Subcutaneous abdominal adipose tissue (tissue), 5 donors: ENCODE measurements around the gene NFATC2IP.
A peak's percentile ranks its signal among the peaks of the same experiment; 100 is the strongest.
"Not testable (repeated sequence)": the region's sequence is repeated elsewhere in the genome, so short reads cannot be mapped to it uniquely, and the experiment has no call there.

Experiments used
- H3K27ac ChIP-seq: one replicate; pipeline ENCODE4 v1.7.0; 2013; ENCODE audit warnings: low read depth, mild to moderate bottlenecking, inconsistent platforms, low read length, moderate library complexity
- H3K27me3 ChIP-seq, 5 donors: one replicate each; pipeline ENCODE4 v1.7.0; 2013; ENCODE audit warnings: low read length in 5 of 5, inconsistent platforms in 1 of 5; ENCODE audit not compliant: control insufficient read depth in 5 of 5, insufficient read depth in 4 of 5
- H3K36me3 ChIP-seq, 5 donors: one replicate each; pipeline ENCODE4 v1.7.0; 2013; ENCODE audit warnings: low read length in 5 of 5; ENCODE audit not compliant: control insufficient read depth in 5 of 5, insufficient read depth in 5 of 5
- H3K4me1 ChIP-seq, 5 donors: one replicate each; pipeline ENCODE4 v1.7.0; 2013; ENCODE audit warnings: low read length in 5 of 5, mild to moderate bottlenecking in 3 of 5, moderate library complexity in 1 of 5; ENCODE audit not compliant: control insufficient read depth in 5 of 5, insufficient read depth in 5 of 5
- H3K4me3 ChIP-seq, 5 donors: one replicate each; pipeline ENCODE4 v1.7.0; 2013; ENCODE audit warnings: low read length in 5 of 5, low read depth in 1 of 5
- H3K9ac ChIP-seq, 5 donors: one replicate each; pipeline ENCODE4 v1.7.0; 2013; ENCODE audit warnings: low read length in 5 of 5, mild to moderate bottlenecking in 4 of 5, moderate library complexity in 3 of 5
- H3K9me3 ChIP-seq, 5 donors: one replicate each; pipeline ENCODE4 v1.7.0; 2013; ENCODE audit warnings: low read length in 5 of 5; ENCODE audit not compliant: control insufficient read depth in 5 of 5
- donor health status: healthy.
- donor health status: healthy.
- donor health status: healthy.
- donor health status: healthy.
- donor health status: healthy.

NFATC2IP gene

GRCh38 chr16:28986492-28986891 is 35.8 kb downstream of the NFATC2IP start:
- Histone ChIP-seq H3K27ac (no peak overlapping the region), H3K9me3 (peaks cover 0 to 14% (median 8%) of the 10 kb centered on the region in 5 donors), H3K36me3 (peaks cover 5 to 87% (median 74%) of the 10 kb centered on the region in 5 donors), H3K9ac (no peak overlapping the region), H3K4me1 (peaks cover 0 to 7% (median 0%) of the 10 kb centered on the region in 5 donors), H3K4me3 (peak overlapping the region in 1 of 5 donors; percentile 36), H3K27me3 (no peaks in the 10 kb centered on the region)

GRCh38 chr16:28987170-28987853 is 36.6 kb downstream of the NFATC2IP start:
- Histone ChIP-seq H3K4me3 (no peak overlapping the region), H3K27ac (no peak overlapping the region), H3K27me3 (no peaks in the 10 kb centered on the region), H3K9me3 (peaks cover 0 to 10% (median 4%) of the 10 kb centered on the region in 5 donors), H3K9ac (no peak overlapping the region), H3K36me3 (peaks cover 5 to 79% (median 66%) of the 10 kb centered on the region in 5 donors), H3K4me1 (peaks cover 0 to 7% (median 0%) of the 10 kb centered on the region in 5 donors)

DNA sequence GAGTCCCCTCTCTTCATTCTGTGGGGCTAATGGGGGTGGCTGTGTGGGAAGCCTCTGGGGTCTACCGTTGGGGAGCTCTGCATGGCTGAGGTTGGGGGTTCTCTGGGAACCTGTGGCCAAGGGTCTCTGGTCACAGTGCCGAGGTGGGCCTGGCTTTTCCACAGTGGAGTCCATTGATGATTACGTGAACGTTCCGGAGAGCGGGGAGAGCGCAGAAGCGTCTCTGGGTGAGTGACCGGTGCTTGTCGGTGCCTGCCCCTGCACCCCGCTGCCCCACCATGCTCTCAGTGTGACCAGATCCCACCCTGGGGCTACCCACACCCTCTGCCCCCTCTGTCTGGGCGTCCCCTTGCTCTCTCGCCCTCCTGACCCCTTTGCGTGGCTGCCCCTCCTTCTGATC is 38.6 kb downstream of the NFATC2IP start:
- Histone ChIP-seq H3K27me3 (peaks cover 0 to 3% (median 0%) of the 10 kb centered on the region in 5 donors), H3K36me3 (peaks cover 5 to 58% (median 46%) of the 10 kb centered on the region in 5 donors), H3K4me1 (peaks cover 0 to 3% (median 0%) of the 10 kb centered on the region in 5 donors), H3K27ac (no peak overlapping the region), H3K9me3 (peaks cover 0 to 10% (median 4%) of the 10 kb centered on the region in 5 donors), H3K9ac (no peak overlapping the region), H3K4me3 (no peak overlapping the region)

- H3K27me3 ChIP-seq: peaks cover 0 to 3% (median 0%) of the 10 kb centered on the region in 5 donors
- H3K9ac ChIP-seq: no peak overlapping the region
- H3K9me3 ChIP-seq: peaks cover 0 to 10% (median 4%) of the 10 kb centered on the region in 5 donors
- no peak overlapping the region for H3K4me3 ChIP-seq
- H3K4me1 ChIP-seq: no peaks in the 10 kb centered on the region
- peaks cover 5 to 48% (median 38%) of the 10 kb centered on the region in 5 donors for H3K36me3 ChIP-seq
- H3K27ac ChIP-seq: no peak overlapping the region
These were observed 39.8 kb downstream of the NFATC2IP start for GRCh38 chr16:28990375-28991040.

DNA sequence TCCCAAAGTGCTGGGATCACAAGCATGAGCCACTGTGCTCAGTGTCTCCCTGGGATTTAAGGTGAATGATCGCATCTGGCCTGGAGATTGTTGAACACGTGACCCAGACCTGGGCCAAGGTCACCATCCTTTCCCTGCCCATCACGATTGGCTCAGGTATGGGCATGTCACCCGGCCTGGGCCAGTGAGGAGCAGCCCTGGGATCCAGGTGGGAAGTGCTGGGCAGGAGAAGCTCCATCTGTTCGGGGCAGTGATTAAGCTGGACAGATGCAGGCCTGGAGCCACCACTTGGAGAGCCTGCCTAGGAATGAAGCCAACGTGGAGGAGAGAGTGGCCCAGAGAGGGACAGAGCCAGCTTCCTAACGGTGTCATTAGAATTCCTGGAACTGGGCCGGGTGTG is 41.0 kb downstream of the NFATC2IP start:
- Histone ChIP-seq H3K4me1 (no peaks in the 10 kb centered on the region), H3K9me3 (peaks cover 0 to 9% (median 4%) of the 10 kb centered on the region in 5 donors), H3K4me3 (no peak overlapping the region), H3K27ac (no peak overlapping the region), H3K27me3 (peaks cover 0 to 3% (median 0%) of the 10 kb centered on the region in 5 donors), H3K9ac (no peak overlapping the region), H3K36me3 (peaks cover 5 to 37% (median 29%) of the 10 kb centered on the region in 5 donors)

DNA sequence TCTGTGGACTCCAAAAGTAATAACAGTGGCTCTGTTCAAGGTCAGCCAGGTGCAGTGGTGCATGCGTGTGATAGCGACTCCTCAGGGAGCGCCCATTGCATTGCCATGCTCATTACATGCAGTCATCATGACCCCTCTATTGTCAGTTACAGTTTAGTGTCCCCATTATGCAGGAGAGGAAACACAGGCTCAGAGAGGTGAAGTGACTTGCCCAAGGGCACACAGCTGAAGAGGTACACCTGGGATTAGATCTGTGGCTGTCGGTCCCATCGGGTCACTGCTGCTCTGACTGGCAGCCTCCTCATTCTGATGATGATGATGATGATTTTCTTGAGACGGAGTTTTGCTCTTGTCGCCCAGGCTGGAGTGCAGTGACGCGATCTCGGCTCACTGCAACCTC is 41.8 kb downstream of the NFATC2IP start:
- peaks cover 0 to 3% (median 0%) of the 10 kb centered on the region in 5 donors for H3K27me3 ChIP-seq
- no peak overlapping the region for H3K27ac ChIP-seq
- no peak overlapping the region for H3K9ac ChIP-seq
- peaks cover under 1 to 29% (median 21%) of the 10 kb centered on the region in 5 donors for H3K36me3 ChIP-seq
- no peaks in the 10 kb centered on the region for H3K4me1 ChIP-seq
- H3K4me3 ChIP-seq: no peak overlapping the region
- peaks cover 0 to under 1% (median 0%) of the 10 kb centered on the region in 5 donors for H3K9me3 ChIP-seq

- Histone ChIP-seq H3K9ac (no peak overlapping the region), H3K27me3 (peaks cover 0 to 3% (median 0%) of the 10 kb centered on the region in 5 donors), H3K27ac (no peak overlapping the region), H3K4me3 (no peak overlapping the region), H3K4me1 (no peaks in the 10 kb centered on the region), H3K36me3 (no peaks in the 10 kb centered on the region), H3K9me3 (no peaks in the 10 kb centered on the region)
These were observed 48.1 kb downstream of the NFATC2IP start for GRCh38 chr16:28998837-28999236.

GRCh38 chr16:28999577-28999976 is 48.8 kb downstream of the NFATC2IP start:
- Histone ChIP-seq H3K27ac (no peak overlapping the region), H3K27me3 (peaks cover 0 to 3% (median 0%) of the 10 kb centered on the region in 5 donors), H3K9me3 (no peaks in the 10 kb centered on the region), H3K36me3 (no peaks in the 10 kb centered on the region), H3K4me1 (no peaks in the 10 kb centered on the region), H3K9ac (no peak overlapping the region), H3K4me3 (no peak overlapping the region)

DNA sequence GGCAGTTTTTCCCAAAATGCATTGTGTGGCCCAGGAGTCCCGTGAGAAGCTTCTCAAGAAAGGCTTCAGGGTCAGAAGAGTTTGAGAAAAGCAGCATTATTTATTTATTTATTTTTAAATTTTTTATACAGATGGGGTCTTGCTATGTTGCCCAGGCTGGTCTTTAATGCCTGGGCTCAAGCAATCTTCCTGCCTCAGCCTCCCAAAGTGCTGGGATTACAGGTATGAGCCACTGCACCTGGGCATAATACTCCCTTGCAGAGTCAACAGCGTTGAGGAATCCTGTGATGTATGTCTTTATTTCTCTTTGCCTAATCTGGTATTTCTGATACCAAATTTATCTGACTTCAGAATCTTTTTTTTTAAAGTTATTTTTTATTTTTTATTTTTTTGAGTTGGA is 49.3 kb downstream of the NFATC2IP start:
- no peak overlapping the region for H3K9ac ChIP-seq
- H3K36me3 ChIP-seq: no peaks in the 10 kb centered on the region
- H3K27me3 ChIP-seq: peaks cover 0 to 3% (median 0%) of the 10 kb centered on the region in 5 donors
- no peak overlapping the region for H3K27ac ChIP-seq
- no peaks in the 10 kb centered on the region for H3K9me3 ChIP-seq
- H3K4me1 ChIP-seq: no peaks in the 10 kb centered on the region
- no peak overlapping the region for H3K4me3 ChIP-seq

- H3K4me3 ChIP-seq, H3K4me1 ChIP-seq, H3K27ac ChIP-seq, H3K9ac ChIP-seq, H3K36me3 ChIP-seq, H3K27me3 ChIP-seq, H3K9me3 ChIP-seq: not testable (repeated sequence)
These were observed 53.9 kb downstream of the NFATC2IP start for GRCh38 chr16:29004496-29005139.
